GM12892 (cell line): ENCODE data around the gene PSAPL1.

Source experiments
- POLR2A ChIP-seq: IDR thresholded peaks from 2 replicates; pipeline ENCODE4 v1.6.1; 2011; ENCODE audit warnings: low read depth, low read length, control low read depth
- TAF1 ChIP-seq: IDR thresholded peaks from 2 replicates; pipeline ENCODE4 v1.6.1; 2011; ENCODE audit warnings: low read depth, mild to moderate bottlenecking, control low read depth, low read length, borderline replicate concordance

- no peak for TF ChIP-seq POLR2A
- TF ChIP-seq TAF1 = no peak
These were observed 19.8 kb downstream of the PSAPL1 start for GRCh38 chr4:7414736-7415510.
